ENCODE measurements around the gene ALK.

DNA sequence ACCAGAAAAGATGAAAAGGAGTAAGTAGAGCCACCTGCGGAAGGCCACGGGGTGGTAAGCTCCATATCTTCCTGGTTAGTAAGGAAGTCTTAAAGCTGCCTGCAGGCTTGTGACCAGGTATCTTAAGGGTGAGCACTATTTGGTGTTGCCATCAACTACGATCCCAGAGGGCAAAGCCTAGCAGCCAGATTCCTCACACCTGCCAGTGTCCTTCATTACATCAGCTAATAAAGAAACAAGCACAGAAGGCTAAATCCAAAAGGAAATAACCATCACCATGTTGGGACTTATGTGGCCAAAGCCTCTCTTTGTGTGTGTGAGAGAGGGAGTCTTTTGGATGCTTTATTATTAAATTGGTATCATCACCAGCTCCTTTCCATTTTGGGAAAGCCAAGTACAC lies 123.5 kb downstream of the ALK start:
- TF ChIP-seq POLR2A (IDR thresholded peaks at IDR 0.05; ENCODE audit: low read depth, low read length) (no peak), TAF1 (IDR thresholded peaks at IDR 0.05; ENCODE audit: borderline replicate concordance, low read depth, low read length) (no peak), SRF (IDR thresholded peaks at IDR 0.05; ENCODE audit: low read depth in 2 of 2, low read length in 2 of 2) (no peak), SREBF2 (IDR thresholded peaks at IDR 0.05; ENCODE audit: low read length) (no peak), HDAC2 (IDR thresholded peaks at IDR 0.05) (no peak), TCF7 (IDR thresholded peaks at IDR 0.05; ENCODE audit: borderline replicate concordance) (no peak), CHD2 (IDR thresholded peaks at IDR 0.05; ENCODE audit: borderline replicate concordance, low read depth, low read length) (no peak), ZNF622 (IDR thresholded peaks at IDR 0.05) (no peak), BACH1 (IDR thresholded peaks at IDR 0.05; ENCODE audit: borderline replicate concordance) (no peak)
- TF ChIP-seq, protein P1, sequence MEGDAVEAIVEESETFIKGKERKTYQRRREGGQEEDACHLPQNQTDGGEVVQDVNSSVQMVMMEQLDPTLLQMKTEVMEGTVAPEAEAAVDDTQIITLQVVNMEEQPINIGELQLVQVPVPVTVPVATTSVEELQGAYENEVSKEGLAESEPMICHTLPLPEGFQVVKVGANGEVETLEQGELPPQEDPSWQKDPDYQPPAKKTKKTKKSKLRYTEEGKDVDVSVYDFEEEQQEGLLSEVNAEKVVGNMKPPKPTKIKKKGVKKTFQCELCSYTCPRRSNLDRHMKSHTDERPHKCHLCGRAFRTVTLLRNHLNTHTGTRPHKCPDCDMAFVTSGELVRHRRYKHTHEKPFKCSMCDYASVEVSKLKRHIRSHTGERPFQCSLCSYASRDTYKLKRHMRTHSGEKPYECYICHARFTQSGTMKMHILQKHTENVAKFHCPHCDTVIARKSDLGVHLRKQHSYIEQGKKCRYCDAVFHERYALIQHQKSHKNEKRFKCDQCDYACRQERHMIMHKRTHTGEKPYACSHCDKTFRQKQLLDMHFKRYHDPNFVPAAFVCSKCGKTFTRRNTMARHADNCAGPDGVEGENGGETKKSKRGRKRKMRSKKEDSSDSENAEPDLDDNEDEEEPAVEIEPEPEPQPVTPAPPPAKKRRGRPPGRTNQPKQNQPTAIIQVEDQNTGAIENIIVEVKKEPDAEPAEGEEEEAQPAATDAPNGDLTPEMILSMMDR (IDR thresholded peaks at IDR 0.05 in 2 of 3, conservative IDR thresholded peaks at IDR 0.05 in 1 of 3; ENCODE audit: control insufficient read depth in 2 of 3, extremely low read depth in 1 of 3, insufficient read depth in 1 of 3, low read depth in 3 of 3, low read length in 3 of 3), result no peak
- TF ChIP-seq, protein P2, sequence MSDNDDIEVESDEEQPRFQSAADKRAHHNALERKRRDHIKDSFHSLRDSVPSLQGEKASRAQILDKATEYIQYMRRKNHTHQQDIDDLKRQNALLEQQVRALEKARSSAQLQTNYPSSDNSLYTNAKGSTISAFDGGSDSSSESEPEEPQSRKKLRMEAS (IDR thresholded peaks at IDR 0.05; ENCODE audit: low read depth, low read length), result no peak
- TF ChIP-seq, protein P3, sequence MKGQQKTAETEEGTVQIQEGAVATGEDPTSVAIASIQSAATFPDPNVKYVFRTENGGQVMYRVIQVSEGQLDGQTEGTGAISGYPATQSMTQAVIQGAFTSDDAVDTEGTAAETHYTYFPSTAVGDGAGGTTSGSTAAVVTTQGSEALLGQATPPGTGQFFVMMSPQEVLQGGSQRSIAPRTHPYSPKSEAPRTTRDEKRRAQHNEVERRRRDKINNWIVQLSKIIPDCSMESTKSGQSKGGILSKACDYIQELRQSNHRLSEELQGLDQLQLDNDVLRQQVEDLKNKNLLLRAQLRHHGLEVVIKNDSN (IDR thresholded peaks at IDR 0.05; ENCODE audit: borderline replicate concordance, extremely low read length, insufficient read depth, low read depth, low read length), result no peak
- TF ChIP-seq, protein P4, sequence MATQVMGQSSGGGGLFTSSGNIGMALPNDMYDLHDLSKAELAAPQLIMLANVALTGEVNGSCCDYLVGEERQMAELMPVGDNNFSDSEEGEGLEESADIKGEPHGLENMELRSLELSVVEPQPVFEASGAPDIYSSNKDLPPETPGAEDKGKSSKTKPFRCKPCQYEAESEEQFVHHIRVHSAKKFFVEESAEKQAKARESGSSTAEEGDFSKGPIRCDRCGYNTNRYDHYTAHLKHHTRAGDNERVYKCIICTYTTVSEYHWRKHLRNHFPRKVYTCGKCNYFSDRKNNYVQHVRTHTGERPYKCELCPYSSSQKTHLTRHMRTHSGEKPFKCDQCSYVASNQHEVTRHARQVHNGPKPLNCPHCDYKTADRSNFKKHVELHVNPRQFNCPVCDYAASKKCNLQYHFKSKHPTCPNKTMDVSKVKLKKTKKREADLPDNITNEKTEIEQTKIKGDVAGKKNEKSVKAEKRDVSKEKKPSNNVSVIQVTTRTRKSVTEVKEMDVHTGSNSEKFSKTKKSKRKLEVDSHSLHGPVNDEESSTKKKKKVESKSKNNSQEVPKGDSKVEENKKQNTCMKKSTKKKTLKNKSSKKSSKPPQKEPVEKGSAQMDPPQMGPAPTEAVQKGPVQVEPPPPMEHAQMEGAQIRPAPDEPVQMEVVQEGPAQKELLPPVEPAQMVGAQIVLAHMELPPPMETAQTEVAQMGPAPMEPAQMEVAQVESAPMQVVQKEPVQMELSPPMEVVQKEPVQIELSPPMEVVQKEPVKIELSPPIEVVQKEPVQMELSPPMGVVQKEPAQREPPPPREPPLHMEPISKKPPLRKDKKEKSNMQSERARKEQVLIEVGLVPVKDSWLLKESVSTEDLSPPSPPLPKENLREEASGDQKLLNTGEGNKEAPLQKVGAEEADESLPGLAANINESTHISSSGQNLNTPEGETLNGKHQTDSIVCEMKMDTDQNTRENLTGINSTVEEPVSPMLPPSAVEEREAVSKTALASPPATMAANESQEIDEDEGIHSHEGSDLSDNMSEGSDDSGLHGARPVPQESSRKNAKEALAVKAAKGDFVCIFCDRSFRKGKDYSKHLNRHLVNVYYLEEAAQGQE (IDR thresholded peaks at IDR 0.05; ENCODE audit: low read depth, low read length), result no peak
- TF ChIP-seq, protein P5, sequence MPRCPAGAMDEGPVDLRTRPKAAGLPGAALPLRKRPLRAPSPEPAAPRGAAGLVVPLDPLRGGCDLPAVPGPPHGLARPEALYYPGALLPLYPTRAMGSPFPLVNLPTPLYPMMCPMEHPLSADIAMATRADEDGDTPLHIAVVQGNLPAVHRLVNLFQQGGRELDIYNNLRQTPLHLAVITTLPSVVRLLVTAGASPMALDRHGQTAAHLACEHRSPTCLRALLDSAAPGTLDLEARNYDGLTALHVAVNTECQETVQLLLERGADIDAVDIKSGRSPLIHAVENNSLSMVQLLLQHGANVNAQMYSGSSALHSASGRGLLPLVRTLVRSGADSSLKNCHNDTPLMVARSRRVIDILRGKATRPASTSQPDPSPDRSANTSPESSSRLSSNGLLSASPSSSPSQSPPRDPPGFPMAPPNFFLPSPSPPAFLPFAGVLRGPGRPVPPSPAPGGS (IDR thresholded peaks at IDR 0.05; ENCODE audit: borderline replicate concordance, insufficient read depth, low read depth, low read length, poor library complexity, severe bottlenecking), result no peak

Data from GM12878 (cell line).